Dermis blood vessel endothelial cell (primary cell): ENCODE data around the gene CFAP77. TPM values are rescaled to one million over a fixed set of nuclear protein-coding genes. Genes with fewer than 3 reads are reported as not detected.

Source experiments
- DNase-seq: peaks from one replicate; pipeline ENCODE4 v3.0.0; 2010
- total RNA-seq: library from RNA; depleted of rRNA; stranded (reverse); fragments of >200 nt; gene quantifications from 2 replicates; pipeline ENCODE4 v1.2.3, GENCODE V29; 2014

The CFAP77 gene
- total RNA-seq, 1 donor from 2014 or later, result 0.34 TPM

- no peak for DNase-seq
Measured at GRCh38 chr9:132494857-132495256, 84.8 kb downstream of the CFAP77 start.

DNA sequence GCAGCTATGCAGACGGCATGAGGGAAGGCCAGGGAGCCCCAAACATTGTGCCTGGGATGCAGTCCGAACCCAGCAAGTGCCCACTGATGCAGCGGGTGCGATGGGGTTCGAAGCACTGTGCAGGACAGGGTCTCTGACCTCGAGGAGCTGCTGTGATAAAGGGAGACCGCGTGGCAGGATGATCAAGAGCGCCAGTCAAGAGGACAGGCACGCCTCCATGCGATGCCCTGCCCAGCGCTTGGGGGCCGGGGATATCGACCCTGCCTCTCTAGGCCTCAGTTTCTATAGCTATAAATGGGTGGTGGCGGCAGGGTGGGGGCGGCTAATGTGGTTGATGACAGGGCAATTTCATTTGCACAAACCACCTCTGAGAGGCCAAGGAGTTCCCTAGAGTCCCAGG, 87.7 kb downstream of the CFAP77 start:
- DNase-seq, result no peak

GRCh38 chr9:132498531-132499210, 88.7 kb downstream of the CFAP77 start:
- DNase-seq, result no peak

GRCh38 chr9:132499251-132499650, 89.2 kb downstream of the CFAP77 start:
- DNase-seq, result no peak

- DNase-seq, result no peak
Measured at GRCh38 chr9:132500193-132500592, 90.2 kb downstream of the CFAP77 start.

GRCh38 chr9:132502480-132502879, 92.5 kb downstream of the CFAP77 start:
- no peak for DNase-seq

GRCh38 chr9:132503116-132503515, 93.1 kb downstream of the CFAP77 start:
- no peak for DNase-seq

- DNase-seq, result no peak
Measured at GRCh38 chr9:132504488-132504887, 94.5 kb downstream of the CFAP77 start.

- DNase-seq, result no peak
Measured at GRCh38 chr9:132505991-132506655, 96.1 kb downstream of the CFAP77 start.

DNA sequence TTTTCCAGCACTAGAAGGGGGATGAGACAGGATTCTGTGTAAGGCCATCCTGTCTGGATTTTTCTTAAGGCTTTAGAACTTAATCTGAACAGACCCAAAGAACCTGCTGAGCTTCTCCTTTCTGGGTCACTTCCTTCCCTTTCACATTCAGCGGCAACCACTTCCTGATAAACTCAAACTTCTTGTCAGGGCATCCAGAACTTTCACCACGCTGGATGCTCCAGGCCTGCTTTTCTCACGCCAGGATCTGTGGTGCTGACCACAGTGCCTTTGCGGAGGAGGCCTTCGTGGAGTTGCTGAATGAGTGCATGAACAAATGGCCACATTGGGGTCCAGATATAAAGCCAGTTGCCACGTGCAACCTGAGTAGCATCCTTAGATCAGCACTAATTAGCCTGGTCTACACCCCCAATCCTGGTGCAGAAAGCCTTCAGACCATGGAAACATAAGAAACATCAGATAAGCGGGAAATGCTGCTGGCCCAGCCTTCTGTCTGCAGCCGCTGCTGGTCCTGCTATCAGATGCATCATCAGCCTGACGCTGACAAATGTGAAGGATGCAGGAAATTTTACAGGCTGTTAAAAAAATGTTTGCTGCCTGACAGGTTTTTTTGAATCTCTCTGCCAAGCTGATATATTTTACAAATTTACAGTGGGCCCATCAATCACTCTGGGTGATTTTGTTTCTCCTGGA, 97.1 kb downstream of the CFAP77 start:
- DNase-seq, result no peak

- peak; percentile 83 for DNase-seq
Measured at GRCh38 chr9:132507670-132508469, 97.9 kb downstream of the CFAP77 start.

GRCh38 chr9:132509928-132510874, 100.2 kb downstream of the CFAP77 start:
- DNase-seq, result no peak

DNA sequence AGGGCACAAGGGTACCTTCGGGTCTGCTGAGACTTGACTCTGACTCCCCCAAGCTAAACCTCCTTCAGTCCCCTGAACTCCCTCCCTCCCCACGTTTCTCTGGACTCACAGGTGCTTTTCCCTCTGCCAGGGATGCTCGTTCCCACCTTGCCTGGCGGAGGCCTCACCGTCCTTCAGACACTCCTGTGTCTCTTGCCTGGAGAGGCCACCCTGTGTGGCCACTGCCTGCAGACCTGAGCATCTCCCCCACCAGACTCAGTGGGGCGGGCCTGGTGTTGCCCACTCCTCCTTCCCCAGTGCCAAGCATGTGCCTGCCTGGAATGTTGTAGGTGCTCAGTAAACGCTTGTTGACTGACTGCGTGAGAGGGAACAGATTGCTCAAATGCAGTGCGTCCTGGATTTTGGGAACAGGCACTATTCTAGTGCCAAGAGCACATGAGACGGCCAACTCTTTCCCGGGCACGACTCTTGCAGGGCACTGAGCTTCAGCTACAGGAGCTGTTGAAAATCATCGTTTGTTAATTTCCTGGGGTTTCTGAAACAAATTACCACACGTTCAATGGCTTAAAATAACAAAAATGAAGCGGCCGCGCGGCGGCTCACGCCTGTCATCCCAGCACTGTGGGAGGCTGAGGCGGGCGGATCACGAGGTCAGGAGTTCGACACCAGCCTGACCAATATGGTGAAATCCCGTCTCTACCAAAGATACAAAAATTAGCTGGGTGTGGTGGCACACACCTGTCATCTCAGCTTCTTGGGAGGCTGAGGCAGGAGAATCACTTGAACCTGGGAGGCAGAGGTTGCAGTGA, 101.4 kb downstream of the CFAP77 start:
- DNase-seq, result no peak

- DNase-seq, result no peak
Measured at GRCh38 chr9:132513416-132513815, 103.4 kb downstream of the CFAP77 start.

DNA sequence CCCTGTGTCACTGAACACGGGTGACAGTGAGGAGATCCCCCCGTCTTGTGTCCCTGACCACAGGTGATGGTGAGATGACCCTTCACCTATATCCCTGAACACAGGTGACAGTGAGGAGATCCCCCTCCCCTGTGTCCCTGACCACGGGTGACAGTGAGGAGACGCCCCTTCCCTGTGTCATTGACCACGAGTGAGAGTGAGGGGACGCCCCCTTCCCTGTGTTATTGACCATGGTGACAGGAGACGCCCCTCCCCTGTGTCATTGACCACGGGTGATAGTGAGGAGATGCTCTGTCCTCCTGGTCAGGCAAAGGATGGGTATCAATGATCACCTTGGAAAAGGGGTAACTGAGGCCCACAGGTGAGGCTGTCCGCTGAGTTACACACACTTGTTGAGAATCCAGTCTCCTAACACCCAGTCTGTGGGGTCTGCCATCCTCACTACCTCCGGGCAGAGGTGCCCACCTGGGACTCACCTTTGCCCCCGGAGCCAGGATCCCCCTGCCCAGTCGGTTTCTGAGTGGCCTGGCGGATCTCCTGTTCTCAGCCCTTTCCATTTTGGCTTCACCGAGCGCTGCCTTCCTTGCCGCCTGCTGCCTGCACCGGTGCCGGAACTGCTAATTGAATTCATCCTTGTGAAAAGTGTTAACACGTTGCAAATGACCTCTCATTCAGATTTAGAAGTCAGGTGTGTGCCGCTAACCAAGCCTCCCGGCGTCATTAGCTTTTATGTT, 104.2 kb downstream of the CFAP77 start:
- no peak for DNase-seq

DNA sequence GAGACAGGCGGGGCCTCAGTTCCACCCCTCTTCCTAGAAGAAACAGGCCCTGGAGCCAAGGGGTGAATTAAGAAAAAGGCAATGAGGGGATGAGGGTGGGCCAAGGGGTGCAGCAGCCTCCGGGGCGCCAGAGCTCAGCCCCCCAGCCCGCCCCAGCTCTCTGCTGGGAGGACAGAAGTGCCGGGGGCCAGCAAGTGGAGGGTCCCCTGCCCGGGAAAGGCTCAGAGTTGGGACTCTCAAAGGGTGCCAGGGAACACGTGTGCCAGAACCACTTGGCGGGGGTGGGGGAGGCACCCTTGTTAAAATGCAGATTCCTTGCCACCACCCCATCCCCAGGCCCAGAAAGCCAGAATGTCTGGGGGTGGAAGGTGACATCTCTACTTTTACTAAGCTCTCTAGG, 104.8 kb downstream of the CFAP77 start:
- DNase-seq, result no peak

- no peak for DNase-seq
Measured at GRCh38 chr9:132516301-132516700, 106.3 kb downstream of the CFAP77 start.

GRCh38 chr9:132516911-132517310, 106.9 kb downstream of the CFAP77 start:
- no peak for DNase-seq

GRCh38 chr9:132517815-132518550, 108.0 kb downstream of the CFAP77 start:
- no peak for DNase-seq

- no peak for DNase-seq
Measured at GRCh38 chr9:132518626-132519025, 108.6 kb downstream of the CFAP77 start.
